Activated B cell treated with CpG ODN at 0.5 μM for 24 hours (primary cell): ENCODE results near the gene CSPG4. TPM values are rescaled to one million over a fixed set of nuclear protein-coding genes. Genes with fewer than 3 reads are reported as not detected.
"Not testable (repeated sequence)": the region's sequence is repeated elsewhere in the genome, so short reads cannot be mapped to it uniquely, and the experiment has no call there.

Experiments used
- ATAC-seq: fragments of 200-7000 bp; cut with Tn5 transposase; one replicate; pipeline ENCODE4 v1.10.0; 2021; ENCODE audit warnings: low read depth, mild to moderate bottlenecking, moderate library complexity
- CTCF ChIA-PET: fragments of 350-600 bp; sonication (Branson Sonifier 250); formaldehyde crosslinking; loops from one replicate; lab custom pipeline; 2021; ENCODE audit warnings: antibody characterized with exemption; lab: Charles Lee
- POLR2A ChIA-PET: fragments of 350-600 bp; sonication (Branson Sonifier 250); formaldehyde crosslinking; loops from one replicate; lab custom pipeline; 2021; ENCODE audit warnings: antibody characterized with exemption; lab: Charles Lee
- DNase-seq: peaks from one replicate; pipeline ENCODE4 v3.0.0; 2022
- H3K27ac Mint-ChIP-seq: one replicate; pipeline ENCODE4 v1.8.0; 2020; ENCODE audit warnings: mixed read lengths
- H3K27me3 Mint-ChIP-seq: one replicate; pipeline ENCODE4 v1.8.0; 2021; ENCODE audit warnings: mixed read lengths
- H3K36me3 Mint-ChIP-seq: one replicate; pipeline ENCODE4 v1.8.0; 2021; ENCODE audit warnings: low read depth, mixed read lengths
- H3K4me1 Mint-ChIP-seq: one replicate; pipeline ENCODE4 v1.8.0; 2021; ENCODE audit warnings: mixed read lengths
- H3K4me3 Mint-ChIP-seq: one replicate; pipeline ENCODE4 v1.8.0; 2020; ENCODE audit warnings: mild to moderate bottlenecking, mixed read lengths
- H3K9me3 Mint-ChIP-seq: one replicate; pipeline ENCODE4 v1.8.0; 2020; ENCODE audit warnings: mixed read lengths
- intact Hi-C: fragments of 100-400 bp; cut with micrococcal nuclease; formaldehyde crosslinking; loops from one replicate; pipeline ENCODE4 v1.15.1; 2024
- total RNA-seq: library from RNA; stranded (reverse); gene quantifications from 2 replicates; pipeline ENCODE4 v1.2.3, GENCODE V29; 2022
- TF ChIP-seq, protein P1 (sequence below): fragments of 200-600 bp; IDR thresholded peaks from one replicate; pipeline ENCODE4 v1.8.0; 2022; ENCODE audit warnings: antibody characterized with exemption, mild to moderate bottlenecking

Gene CSPG4
- total RNA-seq, 1 donor from 2014 or later = not detected

DNA sequence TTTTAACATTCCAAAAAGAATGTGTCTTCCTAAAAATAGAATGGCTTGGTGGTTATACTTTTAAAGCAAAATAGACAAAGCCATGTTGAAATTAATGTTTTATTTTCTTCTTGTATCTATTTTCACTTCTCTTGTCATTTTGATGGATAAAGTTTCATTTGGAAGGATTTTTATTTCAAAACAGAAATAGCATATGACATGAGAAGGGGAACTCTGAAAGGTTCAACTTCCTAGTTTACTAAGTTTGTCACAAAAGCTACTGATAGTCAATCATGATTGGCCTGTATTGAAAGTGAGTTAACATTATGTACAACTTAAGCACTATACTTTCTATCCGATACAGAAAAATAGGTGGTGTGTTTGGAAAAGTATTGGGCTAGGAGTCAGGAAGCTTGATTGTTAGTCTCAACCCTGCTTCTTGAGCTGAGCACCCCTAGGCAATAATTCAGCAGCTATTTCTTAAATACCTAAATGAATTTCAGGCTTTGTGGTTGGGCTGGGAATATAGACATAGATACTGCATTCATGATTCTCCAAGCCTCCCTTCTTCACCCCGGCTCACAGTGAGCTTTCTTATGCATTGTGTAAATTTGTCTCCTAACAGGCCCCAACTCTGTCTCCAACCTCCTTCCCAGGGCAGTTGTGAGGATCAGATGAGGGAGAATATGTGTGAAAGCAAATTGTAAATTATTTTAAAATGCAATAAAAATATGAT lies 46.9 kb upstream of the CSPG4 start:
- Mint-ChIP-seq H3K4me3 (peak overlapping the region; percentile 94), H3K27ac (peak overlapping the region; percentile 89), H3K27me3 (no peaks in the 10 kb centered on the region), H3K36me3 (peaks cover 4% of the 10 kb centered on the region), H3K9me3 (no peaks in the 10 kb centered on the region), H3K4me1 (peaks cover 18% of the 10 kb centered on the region)
- DNase-seq (no peak), ATAC-seq (no peak)
- TF ChIP-seq, protein P1, sequence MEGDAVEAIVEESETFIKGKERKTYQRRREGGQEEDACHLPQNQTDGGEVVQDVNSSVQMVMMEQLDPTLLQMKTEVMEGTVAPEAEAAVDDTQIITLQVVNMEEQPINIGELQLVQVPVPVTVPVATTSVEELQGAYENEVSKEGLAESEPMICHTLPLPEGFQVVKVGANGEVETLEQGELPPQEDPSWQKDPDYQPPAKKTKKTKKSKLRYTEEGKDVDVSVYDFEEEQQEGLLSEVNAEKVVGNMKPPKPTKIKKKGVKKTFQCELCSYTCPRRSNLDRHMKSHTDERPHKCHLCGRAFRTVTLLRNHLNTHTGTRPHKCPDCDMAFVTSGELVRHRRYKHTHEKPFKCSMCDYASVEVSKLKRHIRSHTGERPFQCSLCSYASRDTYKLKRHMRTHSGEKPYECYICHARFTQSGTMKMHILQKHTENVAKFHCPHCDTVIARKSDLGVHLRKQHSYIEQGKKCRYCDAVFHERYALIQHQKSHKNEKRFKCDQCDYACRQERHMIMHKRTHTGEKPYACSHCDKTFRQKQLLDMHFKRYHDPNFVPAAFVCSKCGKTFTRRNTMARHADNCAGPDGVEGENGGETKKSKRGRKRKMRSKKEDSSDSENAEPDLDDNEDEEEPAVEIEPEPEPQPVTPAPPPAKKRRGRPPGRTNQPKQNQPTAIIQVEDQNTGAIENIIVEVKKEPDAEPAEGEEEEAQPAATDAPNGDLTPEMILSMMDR = no peak
- ChIA-PET POLR2A (interaction anchor here (0.9 to 1.8 kb wide), 3 partner anchors 21 to 308 kb away, joined by 4 to 7 read pairs (median 5); partner anchors contain the start of genes IMP3 and SIN3A), CTCF (no interaction called here)
- intact Hi-C loops = no loop called here

DNA sequence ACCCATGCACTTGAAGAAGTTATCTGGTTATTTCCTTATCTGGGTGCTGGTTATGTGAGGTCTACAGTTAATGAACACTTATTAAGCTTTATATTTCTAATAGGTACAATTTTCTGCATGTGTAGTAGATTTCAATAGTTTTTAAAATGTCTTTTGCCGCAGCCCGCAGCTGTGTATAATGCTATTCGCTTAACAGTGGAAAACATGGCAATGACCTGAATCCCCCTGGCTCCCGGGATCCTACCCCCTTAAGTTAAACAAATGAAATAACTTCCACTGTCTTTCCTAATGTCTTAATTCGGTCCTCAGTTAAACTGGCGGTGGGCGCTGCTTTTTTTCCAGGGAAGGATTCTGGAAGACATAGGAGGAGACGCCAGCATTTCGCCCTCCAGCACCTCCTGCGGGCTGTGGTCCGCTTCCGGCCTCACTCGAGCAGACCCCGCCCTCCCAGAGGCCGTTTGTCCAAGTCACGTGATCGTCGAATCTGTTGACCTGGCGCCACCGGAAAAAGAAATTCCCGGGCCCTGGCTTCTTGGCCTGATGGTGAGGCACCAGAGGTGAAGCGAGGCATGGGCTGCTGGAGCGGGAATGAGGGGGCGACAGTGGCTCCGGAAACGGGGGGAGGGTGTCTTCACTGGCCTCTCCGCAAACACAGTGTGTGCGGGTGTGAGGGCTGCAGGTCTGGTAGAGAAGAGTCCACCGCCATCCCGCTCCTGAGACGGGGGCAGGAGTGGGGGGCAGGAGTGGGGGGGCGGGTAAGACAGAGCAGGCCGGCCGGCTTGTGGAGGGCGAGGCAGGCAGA lies 45.6 kb upstream of the CSPG4 start:
- DNase-seq (peak; percentile 57), ATAC-seq (peak; percentile 92)
- peaks cover 4% of the 10 kb centered on the region for H3K36me3 Mint-ChIP-seq
- POLR2A ChIA-PET = interaction anchor here (0.6 to 1.8 kb wide), 4 partner anchors 20 to 327 kb away, joined by 3 to 7 read pairs (median 4); partner anchors contain the start of genes IMP3 and SIN3A
- H3K27me3 Mint-ChIP-seq = no peaks in the 10 kb centered on the region
- H3K9me3 Mint-ChIP-seq = no peaks in the 10 kb centered on the region
- TF ChIP-seq, protein P1 = no peak
- H3K27ac Mint-ChIP-seq = peak overlapping the region; percentile 89
- peaks cover 18% of the 10 kb centered on the region for H3K4me1 Mint-ChIP-seq
- CTCF ChIA-PET = no interaction called here
- intact Hi-C loops = loop anchor here (1.0 kb wide), 1 partner anchor 20 kb away; no protein-coding TSS in a partner anchor
- peak overlapping the region; percentile 94 for H3K4me3 Mint-ChIP-seq

DNA sequence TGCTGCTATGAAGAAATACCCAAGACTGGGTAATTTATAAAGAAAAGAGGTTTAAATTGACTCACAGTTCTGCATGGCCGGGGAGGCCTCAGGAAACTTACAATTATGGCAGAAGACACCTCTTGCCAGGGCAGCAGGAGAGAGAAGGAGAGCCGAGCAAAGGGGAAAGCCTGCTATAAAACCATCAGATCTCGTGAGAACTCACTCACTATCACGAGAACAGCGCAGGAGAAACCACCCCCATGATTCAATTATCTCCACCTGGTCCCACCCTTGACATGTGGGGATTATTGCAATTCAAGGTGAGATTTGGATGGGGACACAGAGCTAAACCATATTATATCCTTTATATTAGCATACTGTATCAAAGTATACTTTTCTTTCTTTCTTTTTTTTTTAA lies 42.2 kb upstream of the CSPG4 start:
- H3K4me1 Mint-ChIP-seq = peaks cover 18% of the 10 kb centered on the region
- ATAC-seq, intact Hi-C loops, H3K4me3 Mint-ChIP-seq, DNase-seq, POLR2A ChIA-PET, H3K9me3 Mint-ChIP-seq, CTCF ChIA-PET, H3K27ac Mint-ChIP-seq, H3K27me3 Mint-ChIP-seq, H3K36me3 Mint-ChIP-seq: not testable (repeated sequence)

DNA sequence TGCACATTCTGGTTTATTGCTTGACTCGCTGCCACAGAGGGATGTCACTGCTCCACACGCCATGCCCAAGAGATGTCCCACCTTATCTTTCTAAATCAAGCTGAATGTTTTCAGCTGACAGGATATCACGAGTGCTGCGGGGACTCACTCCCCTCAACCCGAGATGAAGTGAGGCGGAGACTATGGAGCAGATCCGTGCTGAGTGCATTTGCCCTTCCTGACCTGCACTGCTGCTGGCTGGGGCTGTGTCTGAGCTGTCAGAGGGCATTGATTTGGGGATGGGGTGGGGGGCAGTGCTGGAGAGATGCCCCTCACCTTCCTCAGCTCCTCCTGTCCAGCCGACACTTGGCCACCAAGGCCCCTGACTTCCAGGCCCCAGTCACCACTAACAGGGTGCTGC lies 40.5 kb upstream of the CSPG4 start:
- H3K27ac Mint-ChIP-seq = no peak overlapping the region
- ChIA-PET POLR2A (no interaction called here), CTCF (no interaction called here)
- H3K36me3 Mint-ChIP-seq = no peaks in the 10 kb centered on the region
- no peaks in the 10 kb centered on the region for H3K9me3 Mint-ChIP-seq
- no peaks in the 10 kb centered on the region for H3K27me3 Mint-ChIP-seq
- no peak overlapping the region for H3K4me3 Mint-ChIP-seq
- intact Hi-C loops = no loop called here
- no peak for ATAC-seq
- H3K4me1 Mint-ChIP-seq = peaks cover 10% of the 10 kb centered on the region
- TF ChIP-seq, protein P1 = no peak
- DNase-seq = no peak

DNA sequence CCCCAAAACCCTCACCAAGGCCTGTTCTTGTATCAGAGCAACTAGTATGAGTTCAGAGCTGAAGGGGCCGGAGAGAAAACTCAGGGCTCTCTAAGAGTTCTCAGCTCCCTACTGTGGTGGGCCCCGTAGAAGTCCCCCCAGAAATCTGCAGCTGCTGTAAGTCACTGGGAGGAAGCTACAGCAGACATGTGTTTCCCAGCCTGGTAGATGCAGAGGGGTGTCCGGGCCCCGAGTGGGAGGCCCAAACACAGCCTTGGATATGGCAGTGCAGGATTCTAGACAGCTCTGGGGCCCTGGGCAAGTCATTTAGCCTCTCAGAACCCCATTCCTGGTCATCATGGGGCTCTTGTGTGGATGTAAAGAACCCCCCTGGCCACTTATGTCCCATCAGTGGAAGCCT lies 39.2 kb upstream of the CSPG4 start:
- H3K4me1 Mint-ChIP-seq = peaks cover 8% of the 10 kb centered on the region
- H3K27me3 Mint-ChIP-seq = no peaks in the 10 kb centered on the region
- no peaks in the 10 kb centered on the region for H3K36me3 Mint-ChIP-seq
- POLR2A ChIA-PET = no interaction called here
- ATAC-seq = no peak
- no peak for DNase-seq
- no peak overlapping the region for H3K27ac Mint-ChIP-seq
- TF ChIP-seq, protein P1 = no peak
- CTCF ChIA-PET = no interaction called here
- no peaks in the 10 kb centered on the region for H3K9me3 Mint-ChIP-seq
- no peak overlapping the region for H3K4me3 Mint-ChIP-seq
- intact Hi-C loops = no loop called here
